ENCODE measurements around the gene SEMA7A. TPM values are rescaled to one million over a fixed set of nuclear protein-coding genes. Genes with fewer than 3 reads are reported as not detected.

SEMA7A gene
- total RNA-seq, 1 experiment from 2014 or later, result 0.45 TPM

DNA sequence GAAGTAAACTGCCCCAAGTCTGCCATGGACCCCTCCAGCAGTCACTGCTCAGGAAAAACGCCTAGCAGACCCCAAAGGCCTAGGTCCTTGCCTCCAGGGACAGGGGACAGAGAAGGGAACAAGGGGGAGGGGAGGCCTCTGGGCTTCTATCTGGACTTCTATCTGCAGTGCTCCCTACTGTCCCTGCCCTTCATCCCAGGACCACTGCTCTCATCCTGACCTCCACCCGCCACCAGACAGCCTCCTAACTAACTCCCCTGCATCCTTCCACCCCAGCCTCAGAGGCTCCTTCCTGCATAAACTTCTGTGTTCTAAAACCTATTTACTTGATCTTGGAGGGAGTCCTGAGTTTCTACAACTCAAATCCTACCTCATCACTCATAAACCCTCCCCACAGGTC is 25.4 kb downstream of the SEMA7A start:
- Histone ChIP-seq H3K27me3 (replicated peaks; ENCODE audit: insufficient read depth, low read depth, low read length, poor library complexity) (no peaks in the 10 kb centered on the region), H3K4me1 (ENCODE audit: insufficient read depth, low read length, poor library complexity, severe bottlenecking) (peaks cover 16% of the 10 kb centered on the region), H3K4me3 (ENCODE audit: low read depth, low read length, poor library complexity, severe bottlenecking) (no peak overlapping the region), H3K9me3 (ENCODE audit: low read depth, low read length, poor library complexity, severe bottlenecking) (no peaks in the 10 kb centered on the region), H3K36me3 (ENCODE audit: insufficient read depth, low read length, poor library complexity, severe bottlenecking) (no peaks in the 10 kb centered on the region), H3K27ac (ENCODE audit: low read depth, low read length, poor library complexity, severe bottlenecking) (no peak overlapping the region)
- BruUV-seq (replicated peaks), result no TSS peak
- ChIA-PET CTCF (no interaction called here), POLR2A (ENCODE audit: low non-redundant PET) (no interaction called here)
- TF ChIP-seq, protein P1, sequence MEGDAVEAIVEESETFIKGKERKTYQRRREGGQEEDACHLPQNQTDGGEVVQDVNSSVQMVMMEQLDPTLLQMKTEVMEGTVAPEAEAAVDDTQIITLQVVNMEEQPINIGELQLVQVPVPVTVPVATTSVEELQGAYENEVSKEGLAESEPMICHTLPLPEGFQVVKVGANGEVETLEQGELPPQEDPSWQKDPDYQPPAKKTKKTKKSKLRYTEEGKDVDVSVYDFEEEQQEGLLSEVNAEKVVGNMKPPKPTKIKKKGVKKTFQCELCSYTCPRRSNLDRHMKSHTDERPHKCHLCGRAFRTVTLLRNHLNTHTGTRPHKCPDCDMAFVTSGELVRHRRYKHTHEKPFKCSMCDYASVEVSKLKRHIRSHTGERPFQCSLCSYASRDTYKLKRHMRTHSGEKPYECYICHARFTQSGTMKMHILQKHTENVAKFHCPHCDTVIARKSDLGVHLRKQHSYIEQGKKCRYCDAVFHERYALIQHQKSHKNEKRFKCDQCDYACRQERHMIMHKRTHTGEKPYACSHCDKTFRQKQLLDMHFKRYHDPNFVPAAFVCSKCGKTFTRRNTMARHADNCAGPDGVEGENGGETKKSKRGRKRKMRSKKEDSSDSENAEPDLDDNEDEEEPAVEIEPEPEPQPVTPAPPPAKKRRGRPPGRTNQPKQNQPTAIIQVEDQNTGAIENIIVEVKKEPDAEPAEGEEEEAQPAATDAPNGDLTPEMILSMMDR (conservative IDR thresholded peaks at IDR 0.05; ENCODE audit: low read depth, low read length), result no peak
- TF ChIP-seq EZH2 (IDR thresholded peaks at IDR 0.05; ENCODE audit: borderline replicate concordance, low read depth, low read length, poor library complexity, severe bottlenecking), result no peak
- DNase-seq (ENCODE audit: low spot score), result no peak
- intact Hi-C loops (cut with micrococcal nuclease; ENCODE audit: unreplicated experiment), result no loop called here

GRCh38 chr15:74406992-74407705 is 26.6 kb downstream of the SEMA7A start:
- POLR2A ChIA-PET (ENCODE audit: low non-redundant PET), result no interaction called here
- BruUV-seq (replicated peaks), result no TSS peak
- CTCF ChIA-PET, result interaction anchor here (0.9 kb wide), 1 partner anchor 25 kb away, joined by 3 read pairs; no protein-coding TSS in a partner anchor
- H3K9me3 ChIP-seq (ENCODE audit: low read depth, low read length, poor library complexity, severe bottlenecking), result no peaks in the 10 kb centered on the region
- H3K4me3 ChIP-seq (ENCODE audit: low read depth, low read length, poor library complexity, severe bottlenecking), result no peak overlapping the region
- no peaks in the 10 kb centered on the region for H3K27me3 ChIP-seq (replicated peaks; ENCODE audit: insufficient read depth, low read depth, low read length, poor library complexity)
- no peaks in the 10 kb centered on the region for H3K36me3 ChIP-seq (ENCODE audit: insufficient read depth, low read length, poor library complexity, severe bottlenecking)
- H3K4me1 ChIP-seq (ENCODE audit: insufficient read depth, low read length, poor library complexity, severe bottlenecking), result peaks cover 16% of the 10 kb centered on the region
- DNase-seq (ENCODE audit: low spot score), result peak; percentile 67
- intact Hi-C loops (cut with micrococcal nuclease; ENCODE audit: unreplicated experiment), result no loop called here
- TF ChIP-seq, protein P1 (conservative IDR thresholded peaks at IDR 0.05; ENCODE audit: low read depth, low read length), result no peak
- no peak for TF ChIP-seq EZH2 (IDR thresholded peaks at IDR 0.05; ENCODE audit: borderline replicate concordance, low read depth, low read length, poor library complexity, severe bottlenecking)
- H3K27ac ChIP-seq (ENCODE audit: low read depth, low read length, poor library complexity, severe bottlenecking), result no peak overlapping the region

GRCh38 chr15:74406517-74406916 is 27.2 kb downstream of the SEMA7A start:
- H3K9me3 ChIP-seq (ENCODE audit: low read depth, low read length, poor library complexity, severe bottlenecking), result no peaks in the 10 kb centered on the region
- peaks cover 16% of the 10 kb centered on the region for H3K4me1 ChIP-seq (ENCODE audit: insufficient read depth, low read length, poor library complexity, severe bottlenecking)
- no peak overlapping the region for H3K27ac ChIP-seq (ENCODE audit: low read depth, low read length, poor library complexity, severe bottlenecking)
- no peak overlapping the region for H3K4me3 ChIP-seq (ENCODE audit: low read depth, low read length, poor library complexity, severe bottlenecking)
- TF ChIP-seq EZH2 (IDR thresholded peaks at IDR 0.05; ENCODE audit: borderline replicate concordance, low read depth, low read length, poor library complexity, severe bottlenecking), result no peak
- TF ChIP-seq, protein P1 (conservative IDR thresholded peaks at IDR 0.05; ENCODE audit: low read depth, low read length), result no peak
- DNase-seq (ENCODE audit: low spot score), result no peak
- no peaks in the 10 kb centered on the region for H3K27me3 ChIP-seq (replicated peaks; ENCODE audit: insufficient read depth, low read depth, low read length, poor library complexity)
- CTCF ChIA-PET, result no interaction called here
- BruUV-seq (replicated peaks), result no TSS peak
- POLR2A ChIA-PET (ENCODE audit: low non-redundant PET), result no interaction called here
- intact Hi-C loops (cut with micrococcal nuclease; ENCODE audit: unreplicated experiment), result no loop called here
- H3K36me3 ChIP-seq (ENCODE audit: insufficient read depth, low read length, poor library complexity, severe bottlenecking), result no peaks in the 10 kb centered on the region

Data from A673 (cell line).